NCI-H226 (cell line): ENCODE data around the gene RGS3.
A peak's percentile ranks its signal among the peaks of the same experiment; 100 is the strongest.
"Not testable (repeated sequence)": the region's sequence is repeated elsewhere in the genome, so short reads cannot be mapped to it uniquely, and the experiment has no call there.

Experiments
- DNase-seq: peaks from one replicate; pipeline ENCODE4 v3.0.0-alpha.2; 2015

Gene RGS3

GRCh38 chr9:113532809-113533190 is 69.3 kb downstream of the RGS3 start:
- DNase-seq, result no peak

- DNase-seq, result no peak
Observed at GRCh38 chr9:113533335-113534225, 70.1 kb downstream of the RGS3 start.

DNA sequence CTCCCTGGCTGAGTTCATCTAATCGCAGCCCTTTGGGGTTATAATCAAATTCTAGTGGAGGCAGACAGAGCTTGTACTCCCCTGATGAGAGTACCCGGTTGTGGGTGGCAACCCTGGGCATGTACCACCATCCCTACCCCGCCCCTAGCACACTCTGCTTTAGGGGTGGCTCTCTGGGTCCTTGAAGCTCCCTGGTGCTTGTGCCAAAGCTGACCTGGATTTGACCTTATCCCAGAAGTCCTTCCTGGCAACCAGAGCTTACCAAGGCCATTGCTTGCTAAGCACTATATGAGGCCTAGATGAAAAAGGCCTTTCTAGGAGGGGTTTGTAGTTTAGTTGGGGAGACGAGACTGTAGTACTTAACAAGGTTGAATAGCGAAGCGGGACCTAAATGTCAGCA is 72.2 kb downstream of the RGS3 start:
- no peak for DNase-seq

GRCh38 chr9:113536166-113536482 is 72.6 kb downstream of the RGS3 start:
- no peak for DNase-seq

- DNase-seq, result no peak
Observed at GRCh38 chr9:113536483-113537228, 73.1 kb downstream of the RGS3 start.

- DNase-seq, result no peak
Observed at GRCh38 chr9:113537229-113537810, 73.8 kb downstream of the RGS3 start.

GRCh38 chr9:113538131-113538530 is 74.6 kb downstream of the RGS3 start:
- no peak for DNase-seq

DNA sequence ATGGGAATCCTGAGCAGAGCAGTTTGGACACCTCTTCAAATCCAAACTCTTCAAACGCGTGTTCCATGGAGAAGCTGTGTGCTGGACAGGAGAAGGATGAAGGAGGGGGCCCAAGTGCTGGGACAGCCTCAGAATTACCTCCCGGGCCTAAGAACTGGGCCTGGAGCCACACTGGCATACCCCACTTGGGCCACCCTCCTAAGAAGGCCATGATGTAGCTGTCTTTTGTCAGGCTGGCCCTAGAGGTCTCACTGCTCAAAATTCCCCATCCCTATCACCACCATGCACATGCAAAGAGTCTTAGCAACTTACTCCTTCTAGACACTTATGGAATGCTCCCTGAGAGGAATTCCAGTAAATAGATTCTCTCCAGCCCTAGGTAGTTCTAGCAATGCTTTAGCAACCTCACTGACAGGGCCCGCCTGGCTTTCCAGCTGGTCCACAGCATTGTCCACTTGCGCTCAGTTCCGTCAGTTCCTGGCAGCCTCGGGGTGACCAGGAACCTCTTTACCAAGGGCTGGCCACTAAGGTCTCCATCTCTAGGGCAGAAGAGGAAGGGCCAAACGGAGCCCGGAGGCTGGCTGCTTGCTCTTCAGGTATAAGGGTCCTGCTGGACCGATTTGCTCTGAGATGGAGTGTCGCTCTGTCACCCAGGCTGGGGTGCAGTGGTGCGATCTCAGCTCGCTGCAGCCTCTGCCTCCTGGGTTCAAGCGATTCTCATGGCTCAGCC is 75.3 kb downstream of the RGS3 start:
- DNase-seq, result no peak

DNA sequence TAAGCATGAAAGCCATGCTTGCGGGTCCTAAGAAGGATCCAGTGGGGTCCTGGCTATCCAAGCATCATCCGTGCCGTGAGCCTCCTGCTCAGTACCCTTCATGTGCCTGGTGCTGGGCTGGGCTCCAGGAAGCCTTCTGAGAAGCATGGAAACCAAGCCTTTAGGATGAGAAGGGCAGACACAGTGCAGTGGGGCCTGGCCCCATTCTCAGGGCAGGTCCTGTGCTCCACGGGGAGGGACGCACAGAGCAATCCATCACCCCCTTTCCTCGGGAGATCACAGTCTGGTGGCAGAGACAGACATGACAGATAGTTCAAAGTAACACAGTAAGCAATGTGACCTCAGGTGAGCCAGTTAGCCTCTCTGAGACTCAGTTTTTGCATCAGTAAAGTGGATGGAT is 76.9 kb downstream of the RGS3 start:
- DNase-seq, result no peak

GRCh38 chr9:113541019-113541900 is 77.7 kb downstream of the RGS3 start:
- DNase-seq, result peak; percentile 77

DNA sequence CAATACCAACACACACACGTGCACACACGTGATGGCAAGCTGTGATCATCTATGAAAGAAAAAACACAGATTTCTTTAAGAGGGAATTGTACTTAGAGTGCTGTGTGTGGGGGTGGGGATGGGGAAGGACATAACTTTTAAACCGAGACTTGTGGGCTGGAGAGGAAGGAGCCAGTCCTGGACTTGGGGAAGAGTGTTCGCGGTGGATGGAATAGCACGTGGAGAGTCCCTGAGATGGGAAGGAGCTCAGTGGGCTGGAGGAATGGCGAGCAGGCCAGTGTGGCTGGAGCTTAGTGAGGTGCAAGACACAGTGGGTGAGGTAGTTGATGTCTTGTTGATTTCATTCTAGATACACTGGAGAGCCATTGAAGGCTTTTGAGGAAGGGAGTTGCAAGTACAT is 78.5 kb downstream of the RGS3 start:
- no peak for DNase-seq

DNA sequence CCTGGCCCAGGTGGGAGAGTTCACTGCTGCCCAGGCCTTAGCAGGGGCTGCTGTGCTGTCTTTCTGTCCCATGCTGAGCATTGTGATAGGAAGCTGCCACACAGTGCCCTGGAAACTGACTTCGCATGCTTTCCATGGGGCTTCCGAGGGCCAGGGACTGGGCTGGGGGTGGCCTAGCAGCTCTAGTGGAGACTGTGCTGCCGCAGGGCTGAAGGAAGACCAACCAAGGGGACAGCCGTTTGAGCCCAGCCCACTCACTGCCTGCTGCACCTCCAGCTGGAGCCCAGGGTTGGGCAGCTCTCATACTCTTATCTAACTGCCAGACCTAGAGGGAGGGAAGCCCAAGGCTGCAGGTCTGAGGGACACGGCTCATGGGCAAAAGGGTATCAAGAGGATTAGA is 79.2 kb downstream of the RGS3 start:
- DNase-seq, result no peak

DNA sequence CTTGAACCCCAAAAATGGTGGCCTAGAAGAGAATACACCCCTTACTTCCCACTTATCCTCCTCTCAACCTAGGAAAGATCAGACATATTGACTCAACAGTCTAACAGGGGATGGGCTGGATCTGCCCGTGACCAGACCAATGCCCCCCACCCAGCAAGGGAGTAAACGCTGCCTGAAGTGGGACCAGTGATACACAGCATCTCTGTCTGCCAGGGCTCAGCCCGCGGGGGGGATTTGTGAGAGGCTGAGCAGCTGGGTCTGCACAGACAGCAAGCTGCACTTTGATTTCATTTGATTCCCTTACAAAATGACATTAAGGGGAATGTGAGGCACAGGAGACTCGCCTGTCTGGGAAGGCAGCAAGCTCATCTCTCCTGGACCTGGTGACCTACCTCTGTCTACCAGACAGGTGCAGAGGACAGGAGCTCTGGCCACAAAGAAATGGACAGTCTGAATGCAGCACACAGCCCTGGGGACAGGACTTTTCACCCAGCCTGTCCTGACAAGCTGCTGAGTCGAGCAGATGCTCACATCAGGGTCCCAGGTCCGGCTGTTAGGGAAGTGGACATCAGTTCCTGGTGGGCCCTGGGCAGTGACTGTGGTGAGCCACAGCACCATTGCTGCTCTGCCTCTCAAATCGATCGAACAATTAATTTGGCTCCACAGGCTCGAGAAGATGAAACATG is 79.9 kb downstream of the RGS3 start:
- DNase-seq, result no peak

GRCh38 chr9:113543982-113544303 is 80.4 kb downstream of the RGS3 start:
- no peak for DNase-seq

DNA sequence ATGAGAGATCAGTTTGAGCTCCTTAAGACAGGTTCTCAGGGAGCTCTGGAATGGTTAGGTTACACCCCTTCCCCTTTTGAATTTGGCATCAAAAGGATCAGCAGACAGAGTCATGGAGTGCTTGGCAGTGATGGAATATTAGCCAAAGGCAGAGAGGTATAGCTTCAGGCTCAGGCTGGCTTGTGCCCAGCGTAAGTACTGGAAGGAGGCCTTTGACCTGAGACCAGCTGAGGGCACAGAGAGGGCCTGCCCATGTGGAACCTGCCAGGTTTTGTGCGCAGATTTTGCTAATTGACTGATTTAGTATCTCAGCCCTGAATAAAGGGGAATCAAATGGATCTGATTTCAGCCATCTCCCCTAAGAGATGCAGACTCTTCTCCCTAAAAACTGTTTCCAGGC is 81.5 kb downstream of the RGS3 start:
- DNase-seq, result no peak

- DNase-seq, result no peak
Observed at GRCh38 chr9:113546566-113546965, 83.0 kb downstream of the RGS3 start.

DNA sequence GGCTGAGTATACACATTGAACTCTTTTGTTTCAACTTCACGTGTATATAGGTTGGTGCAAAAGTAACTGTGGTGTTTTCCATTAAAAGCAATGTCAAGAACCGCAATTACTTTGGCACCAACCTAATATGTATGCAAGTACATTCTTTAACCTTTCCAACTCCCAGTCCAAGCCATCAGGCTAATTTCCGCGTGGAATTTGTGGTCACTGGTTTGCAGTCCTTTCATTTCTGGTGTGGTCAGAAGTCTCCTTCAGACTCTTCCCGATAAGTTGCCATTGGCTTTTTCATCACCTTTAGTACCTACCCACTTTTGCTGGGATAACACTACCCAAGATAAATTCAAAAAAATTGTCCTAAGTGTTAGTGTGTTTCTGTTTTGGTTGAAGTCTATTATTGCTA is 84.0 kb downstream of the RGS3 start:
- DNase-seq, result no peak

GRCh38 chr9:113548221-113549041 is 84.9 kb downstream of the RGS3 start:
- DNase-seq, result peak; percentile 40

GRCh38 chr9:113549892-113550291 is 86.4 kb downstream of the RGS3 start:
- DNase-seq, result not testable (repeated sequence)

DNA sequence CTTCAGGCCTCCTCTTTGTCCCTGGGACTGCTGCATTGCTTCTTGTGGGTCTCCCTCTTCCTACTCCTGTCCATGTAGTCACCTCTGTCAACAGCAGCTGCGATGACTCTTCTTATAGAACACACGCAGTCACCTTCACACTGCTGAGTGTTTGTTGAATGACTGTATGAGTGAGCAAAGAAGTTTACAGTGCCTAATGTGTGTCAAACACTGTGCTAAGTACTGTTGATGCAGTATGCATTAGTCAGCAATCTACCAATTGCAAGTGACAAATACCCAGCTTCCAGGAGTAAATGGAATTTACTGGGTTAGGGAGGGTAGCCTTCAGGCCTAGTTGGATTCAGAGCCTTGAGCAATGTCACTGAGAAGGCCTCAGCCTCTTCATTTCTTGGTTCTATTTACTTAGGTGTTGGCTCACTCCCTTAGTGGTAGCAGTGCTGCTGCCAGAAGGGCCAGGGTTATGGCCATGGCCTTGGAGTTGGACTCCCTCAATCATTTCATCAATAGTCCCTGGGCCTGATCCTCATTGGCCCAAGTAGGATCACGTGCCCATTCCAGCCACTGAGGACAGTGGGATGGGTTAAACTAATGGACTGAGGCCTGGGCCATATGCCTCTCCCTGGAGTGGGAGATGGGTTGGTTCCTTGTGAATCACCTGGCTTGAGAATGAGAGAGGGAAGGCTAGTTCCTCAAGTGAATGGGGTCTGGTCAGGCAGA is 93.5 kb downstream of the RGS3 start:
- DNase-seq, result no peak
